ENCODE measurements around the gene CLEC4A.

DNA sequence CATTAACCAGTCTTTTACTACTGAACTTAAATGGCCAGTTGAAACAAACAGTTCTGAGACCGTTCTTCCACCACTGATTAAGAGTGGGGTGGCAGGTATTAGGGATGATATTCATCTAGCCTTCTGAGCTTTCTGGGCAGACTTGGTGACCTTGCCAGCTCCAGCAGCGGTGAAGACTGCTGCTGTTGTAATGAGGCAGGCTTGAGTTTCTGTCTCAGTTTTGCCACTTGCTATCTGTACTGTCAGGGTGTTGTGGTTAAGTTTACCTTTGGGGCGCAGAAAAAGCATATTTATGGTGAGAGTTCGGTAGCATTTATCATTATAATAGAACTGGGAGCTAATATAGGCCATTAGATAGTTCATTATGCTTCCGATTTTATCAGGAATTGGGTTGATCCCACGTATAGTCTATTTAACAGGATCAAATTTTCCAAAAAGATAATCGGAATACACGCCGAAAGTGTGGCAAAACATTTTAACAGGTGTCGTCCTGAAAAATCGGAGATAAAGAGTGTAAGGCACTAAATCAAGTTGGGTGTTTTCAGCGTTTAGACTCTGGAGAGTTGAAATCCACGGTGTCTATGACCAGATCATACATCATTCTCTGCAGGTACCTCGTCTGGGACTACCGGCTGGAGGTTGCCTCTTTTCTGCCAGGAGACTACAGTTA lies 42.0 kb upstream of the CLEC4A start:
- TF ChIP-seq CTCF (IDR thresholded peaks at IDR 0.05): no peak
- TF ChIP-seq POLR2A (IDR thresholded peaks at IDR 0.05): no peak
